GM12872 (cell line): ENCODE data around the gene TJP2.

Experiments used
- CTCF ChIP-seq: IDR thresholded peaks from 3 replicates; pipeline ENCODE4 v1.5.1; 2011; ENCODE audit warnings: low read depth, mild to moderate bottlenecking, low read length, moderate library complexity; ENCODE audit not compliant: insufficient read depth

The TJP2 gene

GRCh38 chr9:69175486-69175885 lies 1.4 kb downstream of the TJP2 start:
- no peak for TF ChIP-seq CTCF

GRCh38 chr9:69176471-69177171 lies 2.5 kb downstream of the TJP2 start:
- TF ChIP-seq CTCF: no peak

GRCh38 chr9:69178583-69179011 lies 4.5 kb downstream of the TJP2 start:
- TF ChIP-seq CTCF: no peak

GRCh38 chr9:69179037-69179436 lies 5.0 kb downstream of the TJP2 start:
- no peak for TF ChIP-seq CTCF

GRCh38 chr9:69180200-69180599 lies 6.1 kb downstream of the TJP2 start:
- no peak for TF ChIP-seq CTCF

- TF ChIP-seq CTCF: no peak
Observed at GRCh38 chr9:69180670-69181069, 6.6 kb downstream of the TJP2 start.

- TF ChIP-seq CTCF: no peak
Observed at GRCh38 chr9:69181908-69182353, 7.9 kb downstream of the TJP2 start.

GRCh38 chr9:69184266-69184665 lies 10.2 kb downstream of the TJP2 start:
- no peak for TF ChIP-seq CTCF
